GM19240 (cell line): ENCODE measurements around the gene KIAA1671.

ENCODE experiments used
- DNase-seq: peaks from one replicate; pipeline ENCODE4 v3.0.0; 2011; ENCODE audit warnings: low spot score; ENCODE audit not compliant: insufficient read length

Gene KIAA1671

DNA sequence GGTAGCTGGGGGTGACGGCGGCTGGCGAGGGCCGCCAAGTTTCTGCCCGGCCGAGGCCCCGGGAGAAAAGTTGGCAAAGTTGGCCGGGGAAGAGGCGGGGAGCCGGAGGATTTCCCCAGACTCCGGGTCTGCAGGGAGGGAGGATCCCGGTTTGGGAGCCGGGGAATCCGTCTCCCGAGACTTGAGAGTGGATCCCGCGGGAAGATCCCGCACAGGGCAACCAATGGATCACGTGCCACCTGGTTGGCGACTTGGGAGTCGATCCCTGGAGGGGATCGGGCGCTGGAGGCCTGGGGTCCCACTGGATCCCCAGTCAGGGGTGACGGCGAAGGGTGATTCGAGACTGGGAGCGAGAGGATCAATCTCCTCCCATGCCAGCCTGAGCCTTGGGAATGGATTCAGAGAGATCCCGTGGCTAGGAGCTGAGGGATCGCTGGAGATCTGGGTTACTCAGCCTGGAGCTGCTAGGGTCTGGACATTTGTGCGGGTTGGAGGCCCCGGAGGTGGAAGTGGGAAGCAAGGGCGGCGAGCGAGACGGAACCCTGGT is 394 bp downstream of the KIAA1671 start:
- no peak for DNase-seq

- DNase-seq = no peak
Observed at GRCh38 chr22:24953384-24954113, 1.0 kb downstream of the KIAA1671 start.

- DNase-seq = no peak
Observed at GRCh38 chr22:24954114-24954463, 1.6 kb downstream of the KIAA1671 start.

DNA sequence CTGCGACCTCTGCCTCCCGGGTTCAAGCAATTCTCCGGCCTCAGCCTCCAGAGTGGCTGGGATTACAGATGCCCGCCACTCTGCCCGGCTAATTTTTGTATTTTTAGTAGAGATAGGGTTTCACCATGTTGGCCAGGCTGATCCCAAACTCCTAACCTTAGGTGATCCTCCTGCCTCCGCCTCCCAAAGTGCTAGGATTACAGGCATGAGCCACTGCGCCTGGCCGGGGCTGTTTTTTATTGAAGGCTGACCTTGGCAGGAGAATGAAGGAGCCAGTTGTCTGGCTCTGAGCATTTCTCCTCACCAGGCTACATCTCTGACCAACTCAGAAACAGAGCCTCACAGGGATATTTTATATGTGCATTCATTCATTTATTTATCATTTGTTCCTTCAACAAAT is 2.3 kb downstream of the KIAA1671 start:
- DNase-seq = no peak

GRCh38 chr22:24957043-24957442 is 4.5 kb downstream of the KIAA1671 start:
- DNase-seq = no peak

GRCh38 chr22:24961217-24961844 is 8.8 kb downstream of the KIAA1671 start:
- no peak for DNase-seq

DNA sequence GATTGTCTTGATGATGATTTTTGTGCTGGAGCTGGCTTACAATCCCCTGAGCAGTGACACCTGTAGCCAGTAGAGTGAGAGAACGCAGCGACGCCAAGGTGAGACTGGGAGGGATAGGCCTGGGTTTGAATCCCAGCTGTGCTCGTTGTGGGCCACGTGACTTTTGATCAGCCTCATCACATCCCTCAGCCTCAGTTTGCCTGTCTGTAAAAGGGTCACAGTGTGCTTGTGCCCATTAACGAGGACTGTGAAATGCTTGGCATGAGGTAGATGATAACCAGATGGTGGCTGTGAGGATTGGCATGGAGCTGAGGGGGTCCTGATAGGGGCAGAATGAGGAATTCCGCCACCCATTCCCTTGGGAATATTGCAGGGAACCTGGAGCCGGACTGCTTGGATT is 9.6 kb downstream of the KIAA1671 start:
- no peak for DNase-seq

- DNase-seq = no peak
Observed at GRCh38 chr22:24962835-24963234, 10.3 kb downstream of the KIAA1671 start.

DNA sequence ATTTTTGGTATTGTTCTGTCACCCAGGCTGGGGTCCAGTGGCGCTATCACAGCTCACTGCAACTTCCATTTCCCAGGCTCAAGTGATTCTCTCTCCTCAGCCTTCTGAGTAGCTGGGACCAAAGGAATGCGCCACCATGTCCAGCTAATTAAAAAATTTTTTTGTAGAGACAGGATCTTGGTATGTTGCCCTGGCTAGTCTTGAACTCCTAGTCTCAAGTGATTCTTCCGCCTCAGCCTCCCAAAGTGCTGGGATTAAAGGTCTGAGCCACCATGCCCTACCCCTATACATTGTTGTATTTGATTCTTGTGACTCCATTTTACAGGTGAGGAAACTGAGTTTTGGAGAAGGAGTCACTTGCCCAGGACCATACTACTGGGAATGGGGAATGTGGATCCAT is 11.9 kb downstream of the KIAA1671 start:
- no peak for DNase-seq

- no peak for DNase-seq
Observed at GRCh38 chr22:24965822-24966626, 13.5 kb downstream of the KIAA1671 start.

DNA sequence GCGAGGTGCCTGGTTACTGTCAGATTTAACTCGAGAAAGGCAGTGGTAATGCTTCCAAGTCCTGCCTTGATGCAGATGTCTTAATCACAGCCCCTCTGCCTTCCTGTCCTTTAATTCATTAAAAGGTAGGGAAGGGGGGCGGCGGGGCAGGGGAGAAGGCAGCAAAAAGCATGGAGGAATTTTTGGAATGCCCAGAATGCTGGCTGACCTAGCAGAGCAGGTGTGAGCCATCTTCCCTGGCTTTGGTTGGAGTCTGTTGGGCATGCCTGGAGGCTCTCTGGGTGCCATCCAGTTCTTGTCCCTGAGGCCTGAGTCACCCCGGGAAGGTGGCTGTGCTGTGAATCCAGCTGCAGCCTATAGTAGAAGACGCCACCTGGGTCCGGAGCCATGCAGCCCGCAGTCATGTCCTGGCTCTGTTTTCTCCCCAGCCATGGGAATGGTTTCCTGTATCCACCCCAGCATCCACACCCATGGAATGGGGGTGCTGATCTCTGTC is 15.6 kb downstream of the KIAA1671 start:
- no peak for DNase-seq

- DNase-seq = no peak
Observed at GRCh38 chr22:24969560-24970301, 17.2 kb downstream of the KIAA1671 start.

DNA sequence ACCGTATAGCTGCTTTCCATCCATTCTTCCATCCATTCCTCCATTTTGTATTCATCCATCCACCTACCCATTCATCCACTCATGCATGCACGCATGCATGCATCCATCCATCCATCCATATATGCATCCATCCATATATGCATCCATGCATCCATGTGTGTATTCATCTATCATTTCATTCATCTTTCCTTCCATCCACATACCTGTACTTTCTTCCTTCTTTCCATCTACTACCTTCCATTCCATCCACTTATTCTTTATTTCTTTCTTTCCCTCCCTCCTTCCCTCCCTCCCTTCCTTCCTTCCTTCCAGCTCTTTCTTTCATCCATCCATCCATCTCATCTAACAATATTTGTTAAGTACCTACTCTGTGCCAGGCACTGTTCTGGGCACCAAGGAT is 19.9 kb downstream of the KIAA1671 start:
- no peak for DNase-seq

GRCh38 chr22:24973872-24974271 is 21.4 kb downstream of the KIAA1671 start:
- no peak for DNase-seq

DNA sequence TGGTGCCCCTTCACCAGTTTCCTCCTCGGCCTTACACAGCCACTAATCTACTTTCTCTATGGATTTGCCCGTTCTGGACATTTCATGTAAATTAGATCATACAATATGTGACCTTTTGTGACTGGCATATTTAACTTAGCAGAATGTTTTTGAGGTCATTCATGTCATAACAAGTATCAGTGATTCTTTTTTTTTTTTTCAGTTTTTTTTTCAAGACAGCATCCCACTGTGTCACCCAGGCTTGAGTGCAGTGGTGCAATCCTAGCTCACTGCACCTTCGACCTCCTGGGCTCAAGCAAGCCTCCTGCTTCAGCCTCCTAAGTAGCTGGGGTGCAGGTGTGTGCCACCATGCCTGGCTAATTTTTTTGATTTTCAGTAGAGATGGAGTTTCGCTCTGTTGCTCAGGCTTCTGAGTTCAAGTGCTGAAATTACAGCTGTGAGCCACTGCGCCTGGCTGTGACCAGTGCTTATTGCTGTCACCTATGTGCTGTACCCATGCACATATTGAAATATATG is 22.7 kb downstream of the KIAA1671 start:
- no peak for DNase-seq

DNA sequence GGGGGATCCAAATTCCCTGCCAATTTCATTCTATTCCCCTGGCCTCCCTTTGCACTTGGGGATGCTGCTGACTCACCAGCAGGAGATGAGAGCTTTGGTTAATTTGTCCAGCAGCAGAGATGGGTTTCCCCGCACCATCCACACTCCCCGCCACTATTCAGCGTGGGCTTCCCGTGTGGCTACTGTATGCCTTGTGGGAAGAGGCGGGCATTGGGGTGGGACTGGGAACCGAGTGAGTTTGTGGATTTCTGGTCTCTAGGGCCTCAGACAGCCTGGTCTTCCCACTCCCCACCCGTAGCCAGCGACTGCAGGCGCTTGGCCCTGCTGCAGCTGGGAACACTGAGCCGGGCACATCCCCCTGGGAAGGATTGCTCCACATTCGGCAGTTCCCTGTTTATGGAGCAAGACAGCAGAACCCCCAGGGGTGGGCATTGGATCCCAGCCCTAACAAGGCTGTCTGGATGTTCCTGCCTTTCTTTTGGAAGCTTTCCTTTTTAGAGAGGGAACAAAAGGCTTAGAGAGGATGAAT is 23.4 kb downstream of the KIAA1671 start:
- DNase-seq = no peak

GRCh38 chr22:24976442-24977218 is 24.1 kb downstream of the KIAA1671 start:
- DNase-seq = no peak

GRCh38 chr22:24977370-24978221 is 25.1 kb downstream of the KIAA1671 start:
- DNase-seq = no peak

- DNase-seq = no peak
Observed at GRCh38 chr22:24978308-24978707, 25.8 kb downstream of the KIAA1671 start.
